ENCODE results near the gene KDM4C.

The KDM4C gene

DNA sequence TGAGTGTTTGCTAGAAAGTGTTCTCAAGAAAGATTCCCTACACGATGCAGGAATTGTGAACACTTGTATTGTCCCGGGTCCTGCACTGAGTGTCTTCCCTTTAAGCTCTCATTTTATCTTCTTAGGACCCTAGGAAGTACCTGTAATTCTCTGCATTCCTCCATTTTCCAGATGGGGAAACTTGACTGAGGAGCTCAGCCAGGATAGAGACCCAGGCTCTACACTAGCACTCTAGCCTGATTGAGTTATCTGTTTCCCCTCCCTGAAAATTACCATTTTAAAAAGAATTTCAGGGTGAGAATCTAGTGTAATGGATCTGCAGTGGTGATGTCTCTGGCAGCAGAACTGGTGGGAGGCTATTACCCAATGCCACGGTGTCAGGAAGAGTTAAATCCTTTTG is 453.9 kb downstream of the KDM4C start:
- DNase-seq (ENCODE audit: low read depth in 2 of 2): no peak

DNA sequence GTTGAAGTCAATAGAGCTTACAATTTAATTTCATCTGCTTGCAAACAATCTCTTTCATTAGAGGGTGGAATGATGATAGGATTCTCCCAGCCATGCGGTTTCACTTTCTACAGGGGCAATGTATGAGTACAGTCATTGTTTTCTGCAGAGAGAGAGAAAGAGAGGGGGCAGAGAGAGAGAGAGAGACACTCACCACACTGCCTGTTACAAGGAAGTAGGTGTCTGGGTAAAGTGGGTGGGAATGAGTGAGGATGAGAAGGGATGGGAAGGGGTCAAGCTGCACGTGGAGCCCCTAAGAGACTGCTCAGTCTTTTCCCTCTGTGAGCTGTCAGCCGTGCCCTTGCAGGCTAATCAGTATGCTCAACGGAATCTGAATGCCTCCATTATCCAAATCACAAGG is 454.3 kb downstream of the KDM4C start:
- DNase-seq (ENCODE audit: low read depth in 2 of 2): no peak

DNA sequence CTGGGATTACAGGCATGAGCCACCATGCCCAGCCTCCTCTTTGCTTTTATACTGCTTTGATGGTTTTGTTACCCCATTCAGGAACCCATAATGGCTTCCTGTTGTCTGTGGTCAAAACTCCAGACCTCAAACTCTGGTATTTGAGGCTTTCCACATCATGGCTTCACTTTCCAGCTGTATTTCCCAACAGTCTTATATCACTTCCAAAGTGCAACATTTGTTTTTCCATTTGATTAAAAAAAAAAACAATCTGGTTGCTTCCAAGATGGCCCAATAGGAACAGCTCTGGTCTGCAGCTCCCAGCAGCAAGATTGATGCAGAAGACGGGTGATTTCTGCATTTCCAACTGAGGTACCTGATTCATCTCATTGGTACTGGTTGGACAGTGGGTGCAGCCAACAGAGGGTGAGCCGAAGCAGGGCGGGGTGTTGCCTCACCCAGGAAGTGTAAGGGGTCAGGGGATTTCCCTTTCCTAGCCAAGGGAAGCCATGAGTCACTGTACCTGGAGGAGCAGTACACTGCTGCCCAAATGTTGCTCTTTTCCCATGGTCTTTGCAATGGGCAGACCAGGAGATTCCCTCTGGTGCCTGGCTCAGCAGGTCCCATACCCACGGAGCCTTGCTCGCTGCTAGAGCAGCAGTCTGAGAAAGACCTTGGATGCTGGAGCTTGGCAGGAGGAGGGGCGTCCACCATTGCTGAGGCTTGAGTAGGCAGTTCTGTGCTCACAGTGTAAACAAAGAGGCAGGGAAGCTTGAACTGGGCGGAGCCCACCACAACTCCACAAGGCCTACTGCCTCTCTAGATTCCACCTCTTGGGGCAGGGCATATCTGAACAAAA is 458.4 kb downstream of the KDM4C start:
- peak; percentile 32 to 39 for DNase-seq (ENCODE audit: low read depth in 2 of 2)

GRCh38 chr9:7223981-7224380 is 466.2 kb downstream of the KDM4C start:
- DNase-seq (ENCODE audit: low read depth in 2 of 2): no peak
